HepG2 (cell line): Measurements from ENCODE around the gene STN1. TPM values are rescaled to one million over a fixed set of nuclear protein-coding genes. Genes with fewer than 3 reads are reported as not detected.

ENCODE experiments used
- ATAD3A ChIP-seq: sonication (generic); formaldehyde crosslinking; IDR thresholded peaks from 2 replicates; pipeline ENCODE4 v1.4.0; 2020; ENCODE audit warnings: missing genetic modification reagents
- E2F1 ChIP-seq: sonication (generic); formaldehyde crosslinking; IDR thresholded peaks from 2 replicates; pipeline ENCODE4 v1.5.0; 2020; ENCODE audit warnings: missing genetic modification reagents
- ELF4 ChIP-seq: sonication (generic); formaldehyde crosslinking; IDR thresholded peaks from 2 replicates; pipeline ENCODE4 v1.5.0; 2020; ENCODE audit warnings: missing genetic modification reagents, mild to moderate bottlenecking, moderate library complexity, borderline replicate concordance
- FOXK1 ChIP-seq: sonication (generic); formaldehyde crosslinking; IDR thresholded peaks from 2 replicates; pipeline ENCODE4 v1.4.0; 2020; ENCODE audit warnings: low read depth, missing genetic modification reagents, borderline replicate concordance
- HCFC1 ChIP-seq: fragments of 150-350 bp; IDR thresholded peaks from 2 replicates; pipeline ENCODE4 v1.6.1; 2014; ENCODE audit warnings: low read depth, low read length
- HINFP ChIP-seq: sonication (generic); formaldehyde crosslinking; IDR thresholded peaks from 2 replicates; pipeline ENCODE4 v1.4.0; 2020; ENCODE audit warnings: low read depth, mild to moderate bottlenecking, missing genetic modification reagents
- HNF1A ChIP-seq, 2 experiments: sonication (generic) in 1 of 2; formaldehyde crosslinking in 1 of 2; IDR thresholded peaks; 2 replicates each; pipeline versions ENCODE4 v1.4.0 to v1.6.1; 2016 to 2020; ENCODE audit warnings: borderline replicate concordance in 1 of 2, low read depth in 1 of 2, mild to moderate bottlenecking in 1 of 2, missing genetic modification reagents in 1 of 2
- MBNL3 ChIP-seq: fragments of 250-450 bp; sonication (Bioruptor Pico); conservative IDR thresholded peaks from 2 replicates; pipeline ENCODE4 v1.8.0; 2022; ENCODE audit warnings: mild to moderate bottlenecking, inconsistent platforms
- MED1 ChIP-seq: sonication (generic); formaldehyde crosslinking; IDR thresholded peaks from 2 replicates; pipeline ENCODE4 v1.4.0; 2020; ENCODE audit warnings: missing genetic modification reagents
- MYC ChIP-seq: sonication (generic); formaldehyde crosslinking; IDR thresholded peaks from 2 replicates; pipeline ENCODE4 v1.9.0; 2021; ENCODE audit warnings: missing genetic modification reagents, borderline replicate concordance
- POLR2A ChIP-seq, 2 experiments: IDR thresholded peaks; 2 replicates each; pipeline ENCODE4 v1.6.1; 2011; ENCODE audit warnings: low read depth in 2 of 2, low read length in 2 of 2, mild to moderate bottlenecking in 1 of 2, moderate library complexity in 1 of 2; ENCODE audit not compliant: insufficient read depth in 1 of 2
- POLR2AphosphoS2 ChIP-seq: IDR thresholded peaks from 2 replicates; pipeline ENCODE4 v1.6.1; 2011; ENCODE audit warnings: low read depth, low read length, improper control_type of control experiment
- RFX3 ChIP-seq: IDR thresholded peaks from 2 replicates; pipeline ENCODE4 v1.6.1; 2016; ENCODE audit warnings: missing biosample characterization, missing genetic modification reagents
- RXRB ChIP-seq: IDR thresholded peaks from 2 replicates; pipeline ENCODE4 v1.6.1; 2016; ENCODE audit warnings: borderline replicate concordance, missing genetic modification reagents, missing compliant biosample characterization
- ZBTB3 ChIP-seq: sonication (generic); formaldehyde crosslinking; IDR thresholded peaks from 2 replicates; pipeline ENCODE4 v1.4.0; 2020; ENCODE audit warnings: low read depth, mild to moderate bottlenecking, moderate library complexity, missing genetic modification reagents, borderline replicate concordance
- ZFP1 ChIP-seq: IDR thresholded peaks from 2 replicates; pipeline ENCODE4 v1.6.1; 2016
- ZNF205 ChIP-seq: IDR thresholded peaks from 2 replicates; pipeline ENCODE4 v1.6.1; 2018; ENCODE audit warnings: missing biosample characterization, missing genetic modification reagents
- ZNF292 ChIP-seq: sonication (generic); formaldehyde crosslinking; IDR thresholded peaks from 2 replicates; pipeline ENCODE4 v1.8.1; 2022; ENCODE audit warnings: mild to moderate bottlenecking, low read depth, missing genetic modification reagents, borderline replicate concordance
- ZNF451 ChIP-seq: sonication (generic); formaldehyde crosslinking; IDR thresholded peaks from 2 replicates; pipeline ENCODE4 v1.5.0; 2020; ENCODE audit warnings: mild to moderate bottlenecking, missing genetic modification reagents
- ZNF747 ChIP-seq: sonication (generic); formaldehyde crosslinking; IDR thresholded peaks from 2 replicates; pipeline ENCODE4 v1.8.1; 2023; ENCODE audit warnings: missing genetic modification reagents, mild to moderate bottlenecking, borderline replicate concordance
- ZNF75D ChIP-seq: sonication (generic); formaldehyde crosslinking; IDR thresholded peaks from 2 replicates; pipeline ENCODE4 v1.8.1; 2023; ENCODE audit warnings: missing genetic modification reagents, mild to moderate bottlenecking, borderline replicate concordance
- ZNF788 ChIP-seq: sonication (generic); formaldehyde crosslinking; IDR thresholded peaks from 2 replicates; pipeline ENCODE4 v1.5.0; 2020; ENCODE audit warnings: mild to moderate bottlenecking, missing genetic modification reagents, borderline replicate concordance
- ZNF839 ChIP-seq: sonication (generic); formaldehyde crosslinking; IDR thresholded peaks from 2 replicates; pipeline ENCODE4 v1.4.0; 2020; ENCODE audit warnings: missing genetic modification reagents, mild to moderate bottlenecking, borderline replicate concordance
- ZNF879 ChIP-seq: sonication (generic); formaldehyde crosslinking; IDR thresholded peaks from 2 replicates; pipeline ENCODE4 v1.8.1; 2023; ENCODE audit warnings: missing genetic modification reagents
- polyA plus RNA-seq, 8 experiments: library from polyadenylated mRNA; depleted of rRNA in 3 of 8; stranded (reverse) in 7 of 8; unstranded in 1 of 8; fragments of >200 nt; fragmentation: Illumina TruSeq in 4 of 8; extraction: Trizol in 4 of 8; gene quantifications; 2 replicates each; pipeline versions ENCODE4 v1.2.1 to v1.2.3, GENCODE V29; 2011 to 2016; ENCODE audit warnings: low read depth in 4 of 8, missing spikeins in 1 of 8, mixed read lengths in 1 of 8; ENCODE audit not compliant: insufficient read depth in 1 of 8
- total RNA-seq, 5 experiments: library from RNA; depleted of rRNA; stranded (reverse); fragments of >200 nt; fragmentation: Illumina TruSeq; extraction: Trizol; gene quantifications; 2 replicates each; pipeline ENCODE4 v1.2.3, GENCODE V29; 2016; ENCODE audit warnings: low read depth in 1 of 5

STN1 gene
- total and polyA plus RNA-seq, 2 of the 13 experiments (the other 11 are each of a cell fraction or from before 2014, with no cell fraction given): 17.6 to 22.7 TPM

GRCh38 chr10:103917302-103918052 lies 507 bp downstream of the STN1 start (continued):
- TF ChIP-seq HNF1A (IDR thresholded peaks at IDR 0.05; ENCODE audit: low read depth) (0 out of 2 replicates have a peak, but pooled peaks have one; percentile 9), HNF1A (CRISPR knock-in tag; IDR thresholded peaks at IDR 0.05; ENCODE audit: borderline replicate concordance) (no peak), ZNF879 (CRISPR knock-in tag) (no peak), HINFP (CRISPR knock-in tag) (no peak), MBNL3 (CRISPR knock-in tag) (no peak), ATAD3A (CRISPR knock-in tag) (no peak), FOXK1 (CRISPR knock-in tag) (no peak), MED1 (CRISPR knock-in tag) (peak; percentile 31; the same call in 1 of the 2 replicates), E2F1 (no peak), ZNF839 (CRISPR knock-in tag) (0 out of 2 replicates have a peak, but pooled peaks have one; percentile 28), ZNF205 (0 out of 2 replicates have a peak, but pooled peaks have one; percentile 6), ZNF292 (no peak; the same call in 1 of the 2 replicates), MYC (no peak), ZNF788 (CRISPR knock-in tag) (no peak), RFX3 (CRISPR knock-in tag) (no peak), ZFP1 (no peak), POLR2AphosphoS2 (no peak), HCFC1 (no peak), POLR2A (IDR thresholded peaks at IDR 0.05; ENCODE audit: insufficient read depth in 1 of 2, low read depth in 2 of 2, low read length in 2 of 2) (no peak), ZNF451 (CRISPR knock-in tag) (no peak), ELF4 (CRISPR knock-in tag) (no peak), ZBTB3 (CRISPR knock-in tag) (0 out of 2 replicates have a peak, but pooled peaks have one; percentile 39), ZNF75D (CRISPR knock-in tag) (no peak), ZNF747 (CRISPR knock-in tag) (no peak), RXRB (CRISPR knock-in tag) (no peak)
